Parathyroid adenoma (tissue), 2 donors: ENCODE results near the gene DDX49.

ENCODE experiments used
- H2AFZ ChIP-seq: fragments of 300-600 bp; sonication (generic); one replicate; pipeline ENCODE4 v1.7.0; 2017; ENCODE audit warnings: antibody characterized with exemption, mild to moderate bottlenecking
- H3K27ac ChIP-seq: fragments of 300-600 bp; sonication (generic); one replicate; pipeline ENCODE4 v1.7.0; 2017
- H3K27me3 ChIP-seq: fragments of 300-600 bp; sonication (generic); one replicate; pipeline ENCODE4 v1.7.0; 2017; ENCODE audit warnings: low read length; ENCODE audit not compliant: control insufficient read depth, insufficient read depth
- H3K36me3 ChIP-seq: fragments of 300-600 bp; sonication (generic); one replicate; pipeline ENCODE4 v1.7.0; 2017; ENCODE audit warnings: low read length; ENCODE audit not compliant: control insufficient read depth, insufficient read depth
- H3K4me1 ChIP-seq: fragments of 300-600 bp; sonication (generic); one replicate; pipeline ENCODE4 v1.7.0; 2017; ENCODE audit warnings: control low read depth
- H3K4me2 ChIP-seq: fragments of 300-600 bp; sonication (generic); one replicate; pipeline ENCODE4 v1.7.0; 2017; ENCODE audit warnings: low read length
- H3K4me3 ChIP-seq: fragments of 300-600 bp; sonication (generic); one replicate; pipeline ENCODE4 v1.7.0; 2017; ENCODE audit warnings: low read depth, low read length
- H3K79me2 ChIP-seq: fragments of 300-600 bp; sonication (generic); one replicate; pipeline ENCODE4 v1.7.0; 2017; ENCODE audit warnings: control low read depth
- H3K9ac ChIP-seq: fragments of 300-600 bp; sonication (generic); one replicate; pipeline ENCODE4 v1.7.0; 2017; ENCODE audit warnings: mild to moderate bottlenecking
- H3K9me3 ChIP-seq: fragments of 300-600 bp; sonication (generic); one replicate; pipeline ENCODE4 v1.7.0; 2017; ENCODE audit warnings: low read length; ENCODE audit not compliant: control insufficient read depth
- TF ChIP-seq, protein P1 (sequence below): fragments of 300-600 bp; sonication (generic); IDR thresholded peaks from one replicate; pipeline ENCODE4 v1.7.0; 2017; ENCODE audit warnings: antibody characterized with exemption, mild to moderate bottlenecking
- donor health status: primary hyperparathyroidism.

Gene DDX49

DNA sequence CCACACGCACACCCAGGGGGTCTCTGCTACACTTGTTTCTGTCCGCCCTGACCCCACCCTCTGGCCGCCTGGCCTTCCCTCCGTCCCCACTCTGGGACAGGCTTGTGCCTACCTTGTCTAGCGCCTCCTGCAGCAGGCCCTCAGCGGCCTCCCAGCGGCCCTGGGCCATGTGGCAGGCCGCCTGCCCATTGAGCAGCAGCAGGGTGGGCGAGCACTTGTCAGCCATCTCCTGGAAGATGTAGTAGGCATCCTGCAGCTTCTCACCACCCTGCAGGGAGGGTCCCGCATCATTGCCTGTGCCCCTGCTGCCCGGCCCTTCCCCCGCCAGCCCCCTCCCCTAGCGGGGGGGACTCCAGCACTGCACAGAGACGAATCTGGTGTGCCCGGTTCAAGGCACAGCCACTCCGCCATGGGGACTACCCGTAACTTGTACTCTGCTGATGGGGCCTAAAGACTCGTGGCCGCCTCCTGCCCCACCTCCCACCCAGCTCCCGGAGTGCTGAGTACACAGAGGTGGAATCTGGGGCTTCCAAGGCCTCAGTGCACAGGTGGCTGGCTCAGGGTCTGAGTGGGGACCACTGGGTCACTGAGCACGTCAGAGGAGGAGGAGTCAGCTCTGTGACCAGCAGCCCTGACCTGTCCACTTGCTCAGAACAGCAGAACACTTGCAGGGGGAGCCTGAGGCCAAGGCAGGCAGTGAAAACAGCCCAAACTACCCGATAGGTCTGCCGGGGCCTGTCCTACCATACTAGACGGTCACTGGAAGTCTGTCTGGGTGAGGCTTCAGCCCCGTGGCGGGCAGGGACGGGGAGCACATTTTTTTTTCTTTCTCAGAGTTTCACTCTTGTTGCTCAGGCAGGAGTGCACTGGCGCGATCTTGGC is 16.1 kb upstream of the DDX49 start:
- Histone ChIP-seq H3K27ac (no peak overlapping the region), H3K9me3 (no peaks in the 10 kb centered on the region), H2AFZ (no peak overlapping the region), H3K36me3 (no peaks in the 10 kb centered on the region), H3K9ac (no peak overlapping the region), H3K4me1 (no peaks in the 10 kb centered on the region), H3K4me2 (no peak overlapping the region), H3K79me2 (peaks cover 11% of the 10 kb centered on the region), H3K27me3 (no peaks in the 10 kb centered on the region), H3K4me3 (no peak overlapping the region)
- TF ChIP-seq, protein P1, sequence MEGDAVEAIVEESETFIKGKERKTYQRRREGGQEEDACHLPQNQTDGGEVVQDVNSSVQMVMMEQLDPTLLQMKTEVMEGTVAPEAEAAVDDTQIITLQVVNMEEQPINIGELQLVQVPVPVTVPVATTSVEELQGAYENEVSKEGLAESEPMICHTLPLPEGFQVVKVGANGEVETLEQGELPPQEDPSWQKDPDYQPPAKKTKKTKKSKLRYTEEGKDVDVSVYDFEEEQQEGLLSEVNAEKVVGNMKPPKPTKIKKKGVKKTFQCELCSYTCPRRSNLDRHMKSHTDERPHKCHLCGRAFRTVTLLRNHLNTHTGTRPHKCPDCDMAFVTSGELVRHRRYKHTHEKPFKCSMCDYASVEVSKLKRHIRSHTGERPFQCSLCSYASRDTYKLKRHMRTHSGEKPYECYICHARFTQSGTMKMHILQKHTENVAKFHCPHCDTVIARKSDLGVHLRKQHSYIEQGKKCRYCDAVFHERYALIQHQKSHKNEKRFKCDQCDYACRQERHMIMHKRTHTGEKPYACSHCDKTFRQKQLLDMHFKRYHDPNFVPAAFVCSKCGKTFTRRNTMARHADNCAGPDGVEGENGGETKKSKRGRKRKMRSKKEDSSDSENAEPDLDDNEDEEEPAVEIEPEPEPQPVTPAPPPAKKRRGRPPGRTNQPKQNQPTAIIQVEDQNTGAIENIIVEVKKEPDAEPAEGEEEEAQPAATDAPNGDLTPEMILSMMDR, result no peak

DNA sequence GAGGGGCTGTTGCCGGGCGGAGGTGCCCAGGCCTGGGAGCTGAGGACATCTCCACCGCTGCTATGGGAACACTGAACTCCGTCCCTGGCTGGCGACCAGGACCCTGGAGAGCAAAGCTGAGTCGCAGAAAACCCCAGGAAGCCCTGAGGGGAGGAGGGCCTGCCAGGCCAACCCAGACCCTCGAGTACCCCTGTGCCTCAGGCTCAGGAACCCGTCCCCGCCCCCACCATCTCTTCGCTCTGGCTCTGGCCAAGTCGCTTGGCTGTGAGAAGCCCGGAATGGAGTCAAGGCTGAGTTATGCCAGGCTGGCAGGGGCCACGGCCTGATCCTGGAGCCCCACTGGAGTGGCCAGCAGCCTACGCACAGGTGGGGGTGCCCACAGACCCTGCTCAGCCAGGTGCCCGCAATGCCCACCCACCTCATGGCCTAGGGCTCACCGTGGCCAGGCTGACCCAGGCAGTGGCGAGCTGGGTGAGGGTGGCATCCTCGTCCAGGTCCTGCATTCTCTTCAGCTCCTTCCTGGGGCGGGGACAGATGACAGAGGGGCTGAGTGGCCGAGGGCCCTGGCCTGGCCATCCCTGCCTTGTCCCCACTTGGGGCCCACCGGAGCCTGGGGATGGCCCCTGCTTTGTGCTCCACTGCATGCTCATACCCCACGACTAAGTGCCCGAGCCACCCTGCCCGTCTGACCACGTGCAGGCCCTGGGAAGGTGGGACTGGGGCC is 15.0 kb upstream of the DDX49 start:
- TF ChIP-seq, protein P1, result no peak
- no peaks in the 10 kb centered on the region for H3K4me1 ChIP-seq
- H3K4me2 ChIP-seq, result no peak overlapping the region
- H2AFZ ChIP-seq, result no peak overlapping the region
- H3K4me3 ChIP-seq, result no peak overlapping the region
- H3K9ac ChIP-seq, result no peak overlapping the region
- H3K79me2 ChIP-seq, result peaks cover 14% of the 10 kb centered on the region
- H3K36me3 ChIP-seq, result no peaks in the 10 kb centered on the region
- H3K27me3 ChIP-seq, result no peaks in the 10 kb centered on the region
- no peaks in the 10 kb centered on the region for H3K9me3 ChIP-seq
- no peak overlapping the region for H3K27ac ChIP-seq

DNA sequence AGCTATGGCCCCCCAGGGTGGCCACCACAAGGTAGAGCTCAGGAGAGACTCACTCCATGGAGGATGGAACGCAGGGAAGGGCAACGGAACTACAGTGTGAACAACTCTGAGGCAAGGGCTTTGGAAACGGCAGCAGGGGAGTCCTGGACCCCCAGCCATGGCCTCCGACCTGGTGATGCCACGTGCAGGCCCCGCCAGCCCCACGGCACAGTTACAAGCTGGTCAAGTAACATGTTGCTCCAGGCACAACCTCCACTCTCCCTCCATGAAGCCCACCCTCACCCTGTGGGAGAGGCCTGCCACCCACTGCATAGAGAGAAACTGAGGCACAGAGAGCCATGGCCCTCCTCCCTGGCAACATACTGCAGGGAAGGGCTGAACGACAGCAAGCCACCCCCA is 14.5 kb upstream of the DDX49 start:
- Histone ChIP-seq H3K9me3 (no peaks in the 10 kb centered on the region), H3K4me2 (no peak overlapping the region), H3K4me3 (no peak overlapping the region), H3K9ac (no peak overlapping the region), H3K4me1 (no peaks in the 10 kb centered on the region), H2AFZ (no peak overlapping the region), H3K79me2 (peaks cover 15% of the 10 kb centered on the region), H3K27ac (no peak overlapping the region), H3K36me3 (no peaks in the 10 kb centered on the region), H3K27me3 (no peaks in the 10 kb centered on the region)
- TF ChIP-seq, protein P1, result no peak

DNA sequence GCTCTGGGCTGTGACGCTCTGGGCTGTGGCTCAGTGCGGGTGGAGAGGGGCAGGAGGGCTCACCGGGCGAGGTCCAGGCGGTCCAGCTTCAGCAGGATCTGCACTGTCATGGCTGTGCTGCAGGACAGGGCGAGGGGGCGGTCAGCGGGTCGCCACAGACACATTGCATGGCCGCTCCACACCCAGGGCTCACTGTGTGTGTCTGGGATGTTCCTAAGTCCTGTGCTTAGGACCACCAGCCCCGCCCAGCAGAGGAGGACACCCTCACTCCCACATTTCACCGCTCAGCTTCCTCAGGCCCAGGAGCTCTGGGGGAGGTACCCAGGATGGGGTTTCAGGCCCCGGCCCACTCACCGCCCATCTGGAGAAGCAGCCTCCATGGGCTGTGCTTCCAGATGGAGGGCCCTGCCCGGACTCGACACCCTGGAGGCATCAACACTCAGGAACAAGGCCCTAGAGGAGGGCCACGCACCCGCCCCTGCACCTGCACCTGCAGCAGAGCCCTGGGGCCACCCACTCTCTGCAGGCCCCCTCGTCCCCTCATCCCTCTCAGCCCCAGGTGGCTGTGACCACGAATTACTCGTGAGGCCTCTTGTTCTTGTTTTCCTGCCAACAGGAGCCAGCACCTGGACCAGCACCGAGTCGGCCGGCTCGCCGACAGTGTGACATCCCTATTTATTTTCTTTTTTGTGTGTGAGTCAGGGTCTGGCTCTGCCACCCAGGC is 13.8 kb upstream of the DDX49 start:
- Histone ChIP-seq H2AFZ (no peak overlapping the region), H3K4me3 (no peak overlapping the region), H3K36me3 (no peaks in the 10 kb centered on the region), H3K27me3 (no peaks in the 10 kb centered on the region), H3K27ac (no peak overlapping the region), H3K9ac (no peak overlapping the region), H3K9me3 (no peaks in the 10 kb centered on the region), H3K79me2 (peaks cover 22% of the 10 kb centered on the region), H3K4me2 (no peak overlapping the region), H3K4me1 (no peaks in the 10 kb centered on the region)
- TF ChIP-seq, protein P1, result no peak
